H1 (cell line): Measurements from ENCODE around the gene NOD2. TPM values are rescaled to one million over a fixed set of nuclear protein-coding genes. Genes with fewer than 3 reads are reported as not detected.

Source experiments
- CTCF ChIA-PET: fragments of 300-600 bp; sonication (Branson Sonifier 250); formaldehyde crosslinking; loops from one replicate; lab custom pipeline; 2021; ENCODE audit not compliant: partially characterized antibody; lab: Charles Lee
- POLR2A ChIA-PET: fragments of 300-600 bp; sonication (Branson Sonifier 250); formaldehyde crosslinking; loops from one replicate; lab custom pipeline; 2021; ENCODE audit warnings: inconsistent platforms; ENCODE audit not compliant: partially characterized antibody; lab: Charles Lee
- DNase-seq, 2 experiments: peaks; one replicate each; pipeline versions ENCODE4 v3.0.0 to v3.0.0-alpha.2; 2010 to 2022; ENCODE audit warnings: low spot score in 2 of 2, low read depth in 1 of 2, mixed read lengths in 1 of 2
- FAIRE-seq: peaks from 2 replicates; lab custom pipeline; 2011; peaks lifted over from hg19 to GRCh38; lab: Jason Lieb, UNC
- H2AFZ ChIP-seq: 2 replicates; pipeline ENCODE4 v1.8.1; 2012; ENCODE audit warnings: low read length, inconsistent platforms
- H2AK5ac ChIP-seq: 2 replicates; pipeline ENCODE4 v1.6.1; 2013; ENCODE audit warnings: low read depth, low read length
- H2BK120ac ChIP-seq: replicated peaks from 2 replicates; pipeline ENCODE3; 2013; ENCODE audit warnings: low read depth, low read length, inconsistent platforms
- H2BK12ac ChIP-seq: 2 replicates; pipeline ENCODE4 v1.6.1; 2013; ENCODE audit warnings: low read depth, low read length
- H2BK15ac ChIP-seq: 2 replicates; pipeline ENCODE4 v1.6.1; 2013; ENCODE audit warnings: low read length
- H2BK20ac ChIP-seq: 2 replicates; pipeline ENCODE4 v1.6.1; 2013; ENCODE audit warnings: low read length
- H2BK5ac ChIP-seq: 2 replicates; pipeline ENCODE4 v1.6.1; 2013; ENCODE audit warnings: low read depth, low read length
- H3K14ac ChIP-seq: 2 replicates; pipeline ENCODE4 v1.6.1; 2013; ENCODE audit warnings: inconsistent platforms; ENCODE audit not compliant: insufficient read length
- H3K18ac ChIP-seq: 2 replicates; pipeline ENCODE4 v1.6.1; 2013; ENCODE audit warnings: low read length; ENCODE audit errors: extremely low read depth
- H3K23ac ChIP-seq: 2 replicates; pipeline ENCODE4 v1.6.1; 2013; ENCODE audit warnings: inconsistent platforms; ENCODE audit not compliant: insufficient read length
- H3K23me2 ChIP-seq: 2 replicates; pipeline ENCODE4 v1.6.1; 2013; ENCODE audit warnings: low read depth, low read length
- H3K27ac ChIP-seq: 2 replicates; pipeline ENCODE4 v1.6.1; 2011; ENCODE audit warnings: low read depth, low read length, inconsistent platforms
- H3K27me3 ChIP-seq, 4 experiments: replicated peaks in 1 of 4; 1 replicate in 1 of 4; 2 replicates in 3 of 4; pipeline versions ENCODE4 v1.6.1 to v1.8.1; 2011 to 2013; ENCODE audit warnings: low read length in 3 of 4, mild to moderate bottlenecking in 3 of 4, inconsistent platforms in 2 of 4, mixed read lengths in 2 of 4, moderate library complexity in 1 of 4; ENCODE audit not compliant: control insufficient read depth in 3 of 4, insufficient read depth in 3 of 4; ENCODE audit errors: extremely low read depth in 1 of 4
- H3K36me3 ChIP-seq, 4 experiments: 2 replicates each; pipeline versions ENCODE4 v1.6.1 to v1.8.1; 2011 to 2013; ENCODE audit warnings: mild to moderate bottlenecking in 4 of 4, low read length in 3 of 4, moderate library complexity in 2 of 4, control low read depth in 1 of 4, inconsistent platforms in 1 of 4; ENCODE audit not compliant: insufficient read depth in 4 of 4, control insufficient read depth in 2 of 4
- H3K4ac ChIP-seq: replicated peaks from 2 replicates; pipeline ENCODE3; 2013; ENCODE audit warnings: low read length, low read depth, mixed read lengths, inconsistent platforms; ENCODE audit not compliant: insufficient read length
- H3K4me1 ChIP-seq, 4 experiments: replicated peaks in 1 of 4; 1 replicate in 1 of 4; 2 replicates in 3 of 4; pipeline versions ENCODE4 v1.6.1 to v1.8.1; 2011 to 2013; ENCODE audit warnings: low read length in 3 of 4, inconsistent platforms in 2 of 4, mixed read lengths in 1 of 4; ENCODE audit not compliant: insufficient read depth in 4 of 4, control insufficient read depth in 3 of 4
- H3K4me2 ChIP-seq, 2 experiments: 2 replicates each; pipeline versions ENCODE4 v1.6.1 to v1.8.1; 2011 to 2013; ENCODE audit warnings: low read depth in 2 of 2, low read length in 2 of 2, control low read depth in 1 of 2, inconsistent platforms in 1 of 2, mild to moderate bottlenecking in 1 of 2; ENCODE audit not compliant: insufficient read depth in 1 of 2
- H3K4me3 ChIP-seq, 4 experiments: fragments of 200-600, 300-600 bp in 1 of 4; sonication (generic), shearing (Covaris generic), sonication (Bioruptor Twin) in 1 of 4; 2 replicates each; pipeline versions ENCODE4 v1.5.1 to v1.8.1; 2011 to 2016; ENCODE audit warnings: low read length in 4 of 4, low read depth in 3 of 4, control low read depth in 2 of 4, inconsistent platforms in 2 of 4, mild to moderate bottlenecking in 2 of 4, mixed read lengths in 1 of 4, moderate library complexity in 1 of 4; ENCODE audit not compliant: insufficient read depth in 2 of 4; ENCODE audit errors: extremely low read depth in 1 of 4
- H3K56ac ChIP-seq: replicated peaks from 2 replicates; pipeline ENCODE3; 2013; ENCODE audit warnings: low read depth, mild to moderate bottlenecking, mixed read lengths, low read length, inconsistent platforms; ENCODE audit not compliant: insufficient read length
- H3K79me1 ChIP-seq: 2 replicates; pipeline ENCODE4 v1.6.1; 2013; ENCODE audit warnings: low read depth, low read length, control low read depth
- H3K79me2 ChIP-seq, 2 experiments: 2 replicates each; pipeline versions ENCODE4 v1.6.1 to v1.8.1; 2012 to 2013; ENCODE audit warnings: low read length in 2 of 2, mild to moderate bottlenecking in 2 of 2, inconsistent platforms in 1 of 2; ENCODE audit not compliant: insufficient read depth in 2 of 2, control insufficient read depth in 1 of 2
- H3K9ac ChIP-seq, 4 experiments: replicated peaks in 1 of 4; 1 replicate in 1 of 4; 2 replicates in 3 of 4; pipeline versions ENCODE4 v1.6.1 to v1.8.1; 2011 to 2013; ENCODE audit warnings: low read depth in 3 of 4, low read length in 3 of 4, control low read depth in 2 of 4, mild to moderate bottlenecking in 2 of 4, moderate library complexity in 2 of 4, inconsistent platforms in 1 of 4; ENCODE audit errors: extremely low read depth in 1 of 4
- H3K9me3 ChIP-seq, 2 experiments: 2 replicates each; pipeline versions ENCODE4 v1.6.1 to v1.8.1; 2012 to 2013; ENCODE audit warnings: mild to moderate bottlenecking in 2 of 2, moderate library complexity in 2 of 2, control low read depth in 1 of 2, inconsistent platforms in 1 of 2, low read depth in 1 of 2, low read length in 1 of 2, mixed read lengths in 1 of 2; ENCODE audit not compliant: insufficient read depth in 2 of 2
- H4K20me1 ChIP-seq, 2 experiments: replicated peaks in 1 of 2; 2 replicates each; pipeline versions ENCODE3 to v1.8.1; 2011 to 2013; ENCODE audit warnings: inconsistent platforms in 2 of 2, low read length in 2 of 2, mild to moderate bottlenecking in 1 of 2; ENCODE audit not compliant: insufficient read depth in 2 of 2, control insufficient read depth in 1 of 2
- H4K5ac ChIP-seq: 2 replicates; pipeline ENCODE4 v1.6.1; 2013; ENCODE audit warnings: low read length, low read depth, mixed read lengths, inconsistent platforms; ENCODE audit not compliant: insufficient read length
- H4K8ac ChIP-seq: 2 replicates; pipeline ENCODE4 v1.8.0; 2013; ENCODE audit warnings: mild to moderate bottlenecking, moderate library complexity, low read length, inconsistent platforms; ENCODE audit not compliant: insufficient read depth; ENCODE audit errors: extremely low read depth
- H4K91ac ChIP-seq: replicated peaks from 2 replicates; pipeline ENCODE3; 2013; ENCODE audit warnings: low read length, mixed read lengths, inconsistent platforms; ENCODE audit not compliant: insufficient read length
- CEBPB ChIP-seq: IDR thresholded peaks from 2 replicates; pipeline ENCODE4 v1.6.1; 2012; ENCODE audit warnings: low read depth, low read length
- RAD21 ChIP-seq, 2 experiments: IDR thresholded peaks in 1 of 2; conservative IDR thresholded peaks in 1 of 2; 2 replicates each; pipeline ENCODE4 v1.6.1; 2011; ENCODE audit warnings: low read depth in 2 of 2, low read length in 2 of 2, improper control_type of control experiment in 1 of 2, inconsistent platforms in 1 of 2, mild to moderate bottlenecking in 1 of 2, moderate library complexity in 1 of 2
- whole genome bisulfite sequencing, 2 experiments: shearing (Covaris generic) in 1 of 2; methylation state at CpG; one replicate each; pipeline versions ENCODE4 v1.1.6 to v1.1.7; 2013 to 2015; ENCODE audit warnings: low lambda C conversion rate in 2 of 2, mixed read lengths in 2 of 2, inconsistent platforms in 1 of 2, low coverage in 1 of 2, missing lambda C conversion rate in 1 of 2; ENCODE audit not compliant: insufficient replicate concordance in 2 of 2, insufficient coverage in 1 of 2, insufficient read length in 1 of 2; ENCODE audit errors: extremely low coverage in 1 of 2, missing lambda C conversion rate in 1 of 2; 5-methylcytosine and 5-hydroxymethylcytosine counted together
- polyA plus RNA-seq, 7 experiments: library from polyadenylated mRNA; depleted of rRNA in 3 of 7; stranded (reverse) in 5 of 7; unstranded in 2 of 7; fragments of >200 nt in 5 of 7; fragments of 200-250 nt in 2 of 7; gene quantifications; 1 replicate in 5 of 7; 2 replicates in 1 of 7; 4 replicates in 1 of 7; pipeline versions ENCODE4 v1.2.1 to v1.2.3, GENCODE V29; 2011 to 2013; ENCODE audit warnings: missing spikeins in 2 of 7, mixed read lengths in 2 of 7
- total RNA-seq: library from RNA; stranded (reverse); fragmentation: NEBNext Ultra II Directional; extraction: Animal tissue kit (Norgen Biotek cat#: 25700); gene quantifications from 2 replicates; pipeline ENCODE4 v1.2.1, GENCODE V29; 2021
- TF ChIP-seq, protein P1 (sequence below), 3 experiments: IDR thresholded peaks; 1 replicate in 2 of 3; 2 replicates in 1 of 3; pipeline versions ENCODE4 v1.5.1 to v1.6.1; 2011; ENCODE audit warnings: low read length in 3 of 3, mild to moderate bottlenecking in 3 of 3, inconsistent platforms in 2 of 3, low read depth in 1 of 3, moderate library complexity in 1 of 3; ENCODE audit not compliant: insufficient read depth in 1 of 3; ENCODE audit errors: control extremely low read depth in 1 of 3

The NOD2 gene
- total and polyA plus RNA-seq, 2 of the 8 experiments (the other 6 are each of a cell fraction or from before 2014, with no cell fraction given), result 0.37 to 0.42 TPM

DNA sequence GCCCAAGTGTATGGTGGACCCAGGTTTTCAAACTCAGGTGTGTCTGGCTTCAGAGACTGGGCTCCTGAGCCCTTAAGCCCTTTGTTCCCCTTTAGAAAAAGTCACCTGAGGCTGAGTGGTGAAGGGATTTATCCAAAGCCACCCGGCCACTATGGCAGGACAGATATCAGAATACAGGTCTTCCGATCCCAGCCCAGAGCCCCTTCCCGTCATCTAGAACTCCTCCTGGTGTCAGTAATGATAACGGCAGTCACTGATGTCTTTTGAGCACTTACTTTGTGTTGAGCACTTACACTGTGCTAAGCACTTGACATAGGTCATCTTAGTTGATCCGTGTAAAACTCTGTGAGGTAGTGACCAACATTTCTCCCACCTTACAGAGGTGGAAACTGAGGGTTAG lies 16.6 kb downstream of the NOD2 start:
- Histone ChIP-seq H2BK20ac (no peak overlapping the region), H3K9ac (no peak overlapping the region), H2AFZ (no peak overlapping the region), H3K79me2 (no peaks in the 10 kb centered on the region), H2BK12ac (no peak overlapping the region), H4K5ac (no peak overlapping the region), H2BK15ac (no peak overlapping the region), H2BK120ac (no peak overlapping the region), H4K20me1 (no peaks in the 10 kb centered on the region), H3K23ac (no peak overlapping the region), H3K4ac (no peak overlapping the region), H3K4me2 (no peak overlapping the region), H4K91ac (no peak overlapping the region), H3K14ac (no peak overlapping the region), H3K18ac (no peak overlapping the region), H2AK5ac (no peak overlapping the region), H3K9me3 (0 out of 4 replicates have a peak, but pooled peaks cover 0 to 4% of the 10 kb centered on the region in 2 experiments), H3K23me2 (no peaks in the 10 kb centered on the region; the same call in 1 of the 2 replicates), H3K4me1 (peaks cover 0 to 3% (median 0%) of the 10 kb centered on the region in 4 experiments; a peak in 1 of 7 replicates), H3K36me3 (no peaks in the 10 kb centered on the region), H4K8ac (no peak overlapping the region), H3K27me3 (no peaks in the 10 kb centered on the region), H2BK5ac (no peak overlapping the region), H3K56ac (no peak overlapping the region), H3K4me3 (no peak overlapping the region), H3K27ac (no peak overlapping the region), H3K79me1 (no peaks in the 10 kb centered on the region)
- ChIA-PET CTCF (interaction anchor here (0.8 to 2.5 kb wide), 6 partner anchors 10 to 96 kb away, joined by 3 to 9 read pairs (median 4); no protein-coding TSS in a partner anchor), POLR2A (no interaction called here)
- no peak for TF ChIP-seq CEBPB
- TF ChIP-seq, protein P1, sequence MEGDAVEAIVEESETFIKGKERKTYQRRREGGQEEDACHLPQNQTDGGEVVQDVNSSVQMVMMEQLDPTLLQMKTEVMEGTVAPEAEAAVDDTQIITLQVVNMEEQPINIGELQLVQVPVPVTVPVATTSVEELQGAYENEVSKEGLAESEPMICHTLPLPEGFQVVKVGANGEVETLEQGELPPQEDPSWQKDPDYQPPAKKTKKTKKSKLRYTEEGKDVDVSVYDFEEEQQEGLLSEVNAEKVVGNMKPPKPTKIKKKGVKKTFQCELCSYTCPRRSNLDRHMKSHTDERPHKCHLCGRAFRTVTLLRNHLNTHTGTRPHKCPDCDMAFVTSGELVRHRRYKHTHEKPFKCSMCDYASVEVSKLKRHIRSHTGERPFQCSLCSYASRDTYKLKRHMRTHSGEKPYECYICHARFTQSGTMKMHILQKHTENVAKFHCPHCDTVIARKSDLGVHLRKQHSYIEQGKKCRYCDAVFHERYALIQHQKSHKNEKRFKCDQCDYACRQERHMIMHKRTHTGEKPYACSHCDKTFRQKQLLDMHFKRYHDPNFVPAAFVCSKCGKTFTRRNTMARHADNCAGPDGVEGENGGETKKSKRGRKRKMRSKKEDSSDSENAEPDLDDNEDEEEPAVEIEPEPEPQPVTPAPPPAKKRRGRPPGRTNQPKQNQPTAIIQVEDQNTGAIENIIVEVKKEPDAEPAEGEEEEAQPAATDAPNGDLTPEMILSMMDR (IDR thresholded peaks at IDR 0.05; ENCODE audit: control extremely low read depth in 1 of 3, insufficient read depth in 1 of 3, low read depth in 1 of 3, low read length in 3 of 3), result peak in 2 of 3 experiments; percentile 10 to 15; a peak in 2 of 4 replicates
- peak; percentile 15 to 16; a peak in 1 of 4 replicates for TF ChIP-seq RAD21 (IDR thresholded peaks at IDR 0.05 in 1 of 2, conservative IDR thresholded peaks at IDR 0.05 in 1 of 2; ENCODE audit: low read depth in 2 of 2, low read length in 2 of 2)
- no peak for FAIRE-seq
- 85% methylated on average over 5 of the region's 5 CpGs; no CpG with 5 or more reads in 1 of the 2 experiments for WGBS, 2 experiments
- no peak for DNase-seq
